Calu3 (cell line): ENCODE data around the gene HS6ST1. TPM values are rescaled to one million over a fixed set of nuclear protein-coding genes. Genes with fewer than 3 reads are reported as not detected.

Experiments used
- BruUV-seq: library from RNA; stranded (reverse); fragments of 400-500 nt; replicated peaks from 2 replicates; lab custom pipeline; 2021; lab: Mats Ljungman, UMichigan
- CTCF ChIA-PET: fragments of 300-600 bp; sonication (Branson Sonifier 250); formaldehyde crosslinking; loops from one replicate; lab custom pipeline; 2022; ENCODE audit warnings: antibody characterized with exemption; lab: Charles Lee
- DNase-seq: peaks from one replicate; pipeline ENCODE4 v3.0.0; 2022
- H3K27ac Mint-ChIP-seq: one replicate; pipeline ENCODE4 v1.8.0; 2022; ENCODE audit warnings: mixed read lengths; ENCODE audit not compliant: unreplicated experiment
- H3K27me3 Mint-ChIP-seq: one replicate; pipeline ENCODE4 v1.8.0; 2022; ENCODE audit warnings: mixed read lengths; ENCODE audit not compliant: unreplicated experiment
- H3K36me3 Mint-ChIP-seq: one replicate; pipeline ENCODE4 v1.8.0; 2022; ENCODE audit warnings: mild to moderate bottlenecking, moderate library complexity, mixed read lengths; ENCODE audit not compliant: insufficient read depth, unreplicated experiment
- H3K4me1 Mint-ChIP-seq: one replicate; pipeline ENCODE4 v1.8.0; 2022; ENCODE audit warnings: mild to moderate bottlenecking, low read depth, mixed read lengths; ENCODE audit not compliant: unreplicated experiment
- H3K4me3 Mint-ChIP-seq: one replicate; pipeline ENCODE4 v1.8.0; 2022; ENCODE audit warnings: mild to moderate bottlenecking, low read depth, moderate library complexity, mixed read lengths; ENCODE audit not compliant: unreplicated experiment
- H3K9me3 Mint-ChIP-seq: one replicate; pipeline ENCODE4 v1.8.0; 2022; ENCODE audit warnings: low read depth, mixed read lengths; ENCODE audit not compliant: unreplicated experiment
- intact Hi-C: fragments of 100-400 bp; cut with micrococcal nuclease; formaldehyde crosslinking; loops from one replicate; pipeline ENCODE4 v1.10.0; 2022; ENCODE audit not compliant: unreplicated experiment
- total RNA-seq: library from RNA; stranded (reverse); gene quantifications from 2 replicates; pipeline ENCODE4 v1.2.3, GENCODE V29; 2022
- TF ChIP-seq, protein P1 (sequence below): fragments of 200-600 bp; IDR thresholded peaks from one replicate; pipeline ENCODE4 v1.8.0; 2022; ENCODE audit warnings: antibody characterized with exemption; ENCODE audit not compliant: unreplicated experiment

Gene HS6ST1
- total RNA-seq, 1 experiment from 2014 or later, result 34.6 TPM

DNA sequence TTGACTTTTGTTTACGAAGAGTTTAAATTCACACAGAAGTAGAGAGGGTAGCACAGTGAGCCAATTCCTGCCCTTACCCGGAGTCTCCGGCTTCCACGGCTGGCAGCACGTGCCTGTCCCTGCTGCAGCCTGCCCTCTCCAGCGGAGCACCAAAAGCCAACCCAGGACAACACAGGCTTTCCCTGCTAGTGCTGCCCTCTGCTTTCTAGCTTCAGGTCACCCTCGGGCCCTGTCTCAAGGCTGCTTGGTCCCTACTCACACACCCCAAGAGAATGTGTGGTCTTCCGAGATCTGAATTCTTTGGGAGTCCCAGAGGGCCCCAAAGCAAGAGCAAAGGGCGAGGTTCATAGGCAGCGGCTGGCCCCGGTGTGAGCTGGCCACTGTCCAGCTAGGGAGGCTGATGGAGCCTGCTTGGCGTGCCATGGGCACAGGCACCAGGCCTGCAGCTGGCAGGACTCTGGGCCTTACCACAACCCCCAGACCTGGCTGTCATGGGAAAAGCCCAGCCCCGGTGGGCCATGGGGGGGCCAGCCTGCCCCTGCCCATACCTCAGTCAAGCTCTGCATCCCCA, 7.0 kb upstream of the HS6ST1 start:
- TF ChIP-seq, protein P1, sequence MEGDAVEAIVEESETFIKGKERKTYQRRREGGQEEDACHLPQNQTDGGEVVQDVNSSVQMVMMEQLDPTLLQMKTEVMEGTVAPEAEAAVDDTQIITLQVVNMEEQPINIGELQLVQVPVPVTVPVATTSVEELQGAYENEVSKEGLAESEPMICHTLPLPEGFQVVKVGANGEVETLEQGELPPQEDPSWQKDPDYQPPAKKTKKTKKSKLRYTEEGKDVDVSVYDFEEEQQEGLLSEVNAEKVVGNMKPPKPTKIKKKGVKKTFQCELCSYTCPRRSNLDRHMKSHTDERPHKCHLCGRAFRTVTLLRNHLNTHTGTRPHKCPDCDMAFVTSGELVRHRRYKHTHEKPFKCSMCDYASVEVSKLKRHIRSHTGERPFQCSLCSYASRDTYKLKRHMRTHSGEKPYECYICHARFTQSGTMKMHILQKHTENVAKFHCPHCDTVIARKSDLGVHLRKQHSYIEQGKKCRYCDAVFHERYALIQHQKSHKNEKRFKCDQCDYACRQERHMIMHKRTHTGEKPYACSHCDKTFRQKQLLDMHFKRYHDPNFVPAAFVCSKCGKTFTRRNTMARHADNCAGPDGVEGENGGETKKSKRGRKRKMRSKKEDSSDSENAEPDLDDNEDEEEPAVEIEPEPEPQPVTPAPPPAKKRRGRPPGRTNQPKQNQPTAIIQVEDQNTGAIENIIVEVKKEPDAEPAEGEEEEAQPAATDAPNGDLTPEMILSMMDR, result no peak
- CTCF ChIA-PET, result no interaction called here
- H3K27ac Mint-ChIP-seq, result no peak overlapping the region
- H3K4me3 Mint-ChIP-seq, result no peak overlapping the region
- intact Hi-C loops, result no loop called here
- H3K4me1 Mint-ChIP-seq, result no peaks in the 10 kb centered on the region
- no peak for DNase-seq
- no peaks in the 10 kb centered on the region for H3K27me3 Mint-ChIP-seq
- BruUV-seq, result no TSS peak
- H3K36me3 Mint-ChIP-seq, result peaks cover 5% of the 10 kb centered on the region
- H3K9me3 Mint-ChIP-seq, result no peaks in the 10 kb centered on the region

DNA sequence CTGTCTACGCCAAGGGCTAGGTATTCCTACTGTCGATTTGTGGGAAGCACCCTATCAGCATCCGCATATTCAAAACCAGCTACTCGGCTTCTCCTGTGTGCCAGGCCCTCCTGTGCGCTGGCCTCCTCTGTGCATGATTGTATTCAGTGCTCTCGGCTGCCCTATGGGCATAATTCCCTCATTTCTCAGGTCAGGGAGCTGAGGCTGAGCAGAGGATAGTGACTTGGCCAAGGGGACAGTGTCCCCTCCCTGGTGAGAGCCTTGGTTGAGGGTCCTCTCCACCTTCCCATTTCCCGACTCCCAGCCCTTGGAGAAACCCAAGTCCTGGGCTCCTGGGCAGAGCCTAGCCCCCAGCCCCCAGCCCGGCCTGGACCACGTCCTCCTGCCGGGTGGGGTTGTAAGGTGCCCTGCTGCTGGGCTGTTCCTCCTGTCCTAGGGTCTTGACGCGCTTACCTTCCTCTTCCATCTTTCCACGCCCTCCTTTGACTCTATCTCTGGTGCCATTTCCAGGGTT, 6.3 kb upstream of the HS6ST1 start:
- Mint-ChIP-seq H3K27me3 (no peaks in the 10 kb centered on the region), H3K9me3 (no peaks in the 10 kb centered on the region), H3K4me1 (no peaks in the 10 kb centered on the region)

DNA sequence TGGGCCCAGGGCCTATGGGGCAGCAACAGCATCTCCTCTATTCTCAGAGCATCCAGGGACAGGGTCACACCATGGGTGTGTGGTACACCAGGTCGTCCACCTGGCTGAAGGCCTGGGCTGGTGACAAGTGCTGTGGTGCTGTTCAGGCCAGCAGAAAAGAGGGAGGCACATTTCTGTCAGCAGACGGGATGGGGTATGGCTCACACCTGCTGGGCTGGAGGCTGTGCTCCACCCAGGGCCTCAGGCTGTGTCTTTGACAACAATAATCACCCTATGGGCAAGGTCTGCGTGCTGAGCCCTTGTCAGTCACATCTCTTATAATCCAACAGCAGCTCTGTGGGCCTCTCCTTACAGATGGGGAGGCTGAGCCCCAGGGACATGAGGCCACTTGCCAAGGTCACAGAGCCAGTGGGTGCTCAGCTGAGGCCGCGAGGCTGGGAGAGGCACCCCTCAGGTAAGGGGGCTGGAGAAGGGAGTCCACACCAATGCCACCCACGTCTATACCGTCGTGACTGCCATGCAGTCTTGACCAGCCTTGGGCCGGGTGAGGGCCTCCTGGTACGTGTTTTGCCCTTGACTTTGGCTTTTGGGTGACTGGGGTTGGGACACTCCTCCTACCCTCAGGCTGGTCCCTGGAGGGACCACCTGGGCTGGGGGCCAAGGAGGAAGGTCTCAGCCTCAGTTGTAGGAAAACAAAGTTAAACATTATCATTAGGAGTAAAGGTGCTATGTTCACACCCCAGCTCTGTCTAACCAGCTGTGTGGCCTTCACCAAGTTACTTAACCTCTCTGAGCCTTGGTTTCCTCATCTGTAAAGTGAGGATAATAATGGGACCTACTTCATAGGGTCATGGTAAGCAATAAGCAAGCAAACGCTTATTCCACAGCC, 5.6 kb upstream of the HS6ST1 start:
- Mint-ChIP-seq H3K4me1 (no peaks in the 10 kb centered on the region), H3K36me3 (peaks cover 5% of the 10 kb centered on the region), H3K4me3 (no peak overlapping the region), H3K27ac (no peak overlapping the region), H3K27me3 (no peaks in the 10 kb centered on the region), H3K9me3 (no peaks in the 10 kb centered on the region)
- intact Hi-C loops, result loop anchor here (5.0 kb wide), 2 partner anchors 208 to 1523 kb away; no protein-coding TSS in a partner anchor
- BruUV-seq, result no TSS peak
- CTCF ChIA-PET, result no interaction called here
- TF ChIP-seq, protein P1, result no peak
- DNase-seq, result no peak

More for the DNA sequence above, 6.3 kb upstream of the HS6ST1 start:
- TF ChIP-seq, protein P1, result no peak
- Mint-ChIP-seq H3K27ac (no peak overlapping the region), H3K36me3 (peaks cover 5% of the 10 kb centered on the region), H3K4me3 (no peak overlapping the region)
- CTCF ChIA-PET, result no interaction called here
- no TSS peak for BruUV-seq
- DNase-seq, result no peak
- intact Hi-C loops, result loop anchor here (5.0 kb wide), 2 partner anchors 207 to 1522 kb away; no protein-coding TSS in a partner anchor

DNA sequence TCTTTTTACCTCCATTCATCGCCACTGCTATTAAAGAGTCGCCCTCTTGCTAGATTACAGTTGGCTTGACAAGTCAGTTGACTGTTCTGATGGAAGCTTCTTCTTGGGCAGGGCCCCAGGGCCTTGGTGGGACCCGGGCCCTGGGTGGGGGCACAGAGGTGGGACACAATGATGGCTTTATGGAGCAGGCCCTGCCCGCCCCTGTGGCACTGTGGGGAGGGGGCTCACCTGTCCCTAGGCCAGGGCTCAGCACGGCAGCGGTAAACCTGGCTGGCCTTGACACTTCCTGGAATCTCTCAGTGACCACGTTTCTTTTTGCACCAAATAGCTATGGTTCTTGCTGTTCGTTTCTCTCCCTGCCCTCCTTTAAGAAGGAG, 4.9 kb upstream of the HS6ST1 start:
- TF ChIP-seq, protein P1, result no peak
- no TSS peak for BruUV-seq
- intact Hi-C loops, result loop anchor here (5.0 kb wide), 2 partner anchors 209 to 1524 kb away; no protein-coding TSS in a partner anchor
- no peak for DNase-seq
- Mint-ChIP-seq H3K27ac (no peak overlapping the region), H3K27me3 (no peaks in the 10 kb centered on the region), H3K36me3 (peaks cover 5% of the 10 kb centered on the region), H3K4me1 (no peaks in the 10 kb centered on the region), H3K9me3 (no peaks in the 10 kb centered on the region), H3K4me3 (peak overlapping the region; percentile 27)
- CTCF ChIA-PET, result no interaction called here
